Measurements from ENCODE around the gene ARFRP1. TPM values are rescaled to one million over a fixed set of nuclear protein-coding genes. Genes with fewer than 3 reads are reported as not detected.

Gene ARFRP1
- total RNA-seq, 1 experiment from 2014 or later = 42.7 TPM

DNA sequence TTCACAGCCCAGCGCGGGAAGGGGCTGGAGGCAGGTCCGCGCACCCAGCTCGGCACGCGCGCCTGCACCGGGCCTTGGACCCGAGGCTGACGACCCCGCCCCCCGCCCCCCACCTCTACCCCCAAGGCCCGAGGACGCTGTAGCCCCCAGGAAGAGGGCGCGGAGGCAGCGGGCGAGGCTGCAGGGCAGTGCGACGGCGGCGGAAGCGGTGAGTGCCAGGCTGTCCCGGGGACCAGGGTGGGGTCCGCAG lies 29.8 kb upstream of the ARFRP1 start:
- Histone ChIP-seq H2BK20ac (ENCODE audit: low read depth, low read length, poor library complexity, severe bottlenecking) (no peak overlapping the region), H3K56ac (ENCODE audit: insufficient read length, low read depth, low read length) (no peak overlapping the region), H3T11ph (ENCODE audit: low read length) (no peak overlapping the region), H2BK15ac (ENCODE audit: low read depth, low read length) (no peak overlapping the region), H3K18ac (ENCODE audit: insufficient read length, low read depth, low read length) (no peak overlapping the region), H2BK120ac (ENCODE audit: low read depth, low read length, poor library complexity, severe bottlenecking) (no peak overlapping the region), H4K20me1 (ENCODE audit: control insufficient read depth, insufficient read depth, insufficient read length) (no peaks in the 10 kb centered on the region), H4K5ac (ENCODE audit: insufficient read length, low read depth, low read length) (no peak overlapping the region), H3K4me2 (ENCODE audit: insufficient read depth, insufficient read length, low read length) (peak overlapping the region; percentile 37), H2AFZ (ENCODE audit: low read length) (no peak overlapping the region), H3K9ac (ENCODE audit: extremely low read depth, insufficient read length, low read length) (no peak overlapping the region), H3K14ac (ENCODE audit: insufficient read depth, low read length) (no peak overlapping the region), H3K4ac (ENCODE audit: low read depth, low read length) (no peak overlapping the region), H4K91ac (ENCODE audit: insufficient read length, low read depth, low read length) (no peak overlapping the region), H4K8ac (replicated peaks; ENCODE audit: insufficient read length, low read depth, low read length) (no peak overlapping the region), H3K23ac (ENCODE audit: insufficient read length, low read depth, low read length) (no peak overlapping the region), H3K27me3 (ENCODE audit: insufficient read depth, low read length) (no peaks in the 10 kb centered on the region), H3K79me2 (ENCODE audit: insufficient read depth, low read length) (no peaks in the 10 kb centered on the region), H3K4me1 (ENCODE audit: insufficient read depth, low read length) (no peaks in the 10 kb centered on the region), H3K23me2 (ENCODE audit: insufficient read length, low read depth, low read length, poor library complexity, severe bottlenecking) (peaks cover 9% of the 10 kb centered on the region), H2BK12ac (ENCODE audit: insufficient read length, low read depth, low read length) (no peak overlapping the region), H2BK5ac (ENCODE audit: insufficient read length, low read length) (no peak overlapping the region), H2AK5ac (ENCODE audit: insufficient read length, low read length) (no peak overlapping the region), H3K79me1 (ENCODE audit: insufficient read depth, low read depth, low read length, poor library complexity, severe bottlenecking) (no peaks in the 10 kb centered on the region), H3K9me3 (ENCODE audit: control insufficient read depth, low read depth, low read length) (no peaks in the 10 kb centered on the region), H3K27ac (ENCODE audit: insufficient read length, low read depth, low read length) (no peak overlapping the region)
- Mint-ChIP-seq H3K36me3 (ENCODE audit: insufficient read depth in 1 of 3, low read depth in 3 of 3) (peaks cover 9 to 18% (median 10%) of the 10 kb centered on the region in 3 experiments; a peak in 6 of 7 replicates), H3K4me1 (peaks cover 0 to 2% of the 10 kb centered on the region in 2 experiments; a peak in 1 of 4 replicates), H3K9me3 (no peaks in the 10 kb centered on the region), H3K4me3 (no peak overlapping the region), H3K27me3 (ENCODE audit: low read depth) (no peaks in the 10 kb centered on the region; the same call in 1 of the 2 replicates), H3K27ac (no peak overlapping the region)
- TF ChIP-seq, protein P1, sequence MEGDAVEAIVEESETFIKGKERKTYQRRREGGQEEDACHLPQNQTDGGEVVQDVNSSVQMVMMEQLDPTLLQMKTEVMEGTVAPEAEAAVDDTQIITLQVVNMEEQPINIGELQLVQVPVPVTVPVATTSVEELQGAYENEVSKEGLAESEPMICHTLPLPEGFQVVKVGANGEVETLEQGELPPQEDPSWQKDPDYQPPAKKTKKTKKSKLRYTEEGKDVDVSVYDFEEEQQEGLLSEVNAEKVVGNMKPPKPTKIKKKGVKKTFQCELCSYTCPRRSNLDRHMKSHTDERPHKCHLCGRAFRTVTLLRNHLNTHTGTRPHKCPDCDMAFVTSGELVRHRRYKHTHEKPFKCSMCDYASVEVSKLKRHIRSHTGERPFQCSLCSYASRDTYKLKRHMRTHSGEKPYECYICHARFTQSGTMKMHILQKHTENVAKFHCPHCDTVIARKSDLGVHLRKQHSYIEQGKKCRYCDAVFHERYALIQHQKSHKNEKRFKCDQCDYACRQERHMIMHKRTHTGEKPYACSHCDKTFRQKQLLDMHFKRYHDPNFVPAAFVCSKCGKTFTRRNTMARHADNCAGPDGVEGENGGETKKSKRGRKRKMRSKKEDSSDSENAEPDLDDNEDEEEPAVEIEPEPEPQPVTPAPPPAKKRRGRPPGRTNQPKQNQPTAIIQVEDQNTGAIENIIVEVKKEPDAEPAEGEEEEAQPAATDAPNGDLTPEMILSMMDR (conservative IDR thresholded peaks at IDR 0.05) = no peak
- no CpG with 5 or more reads among the region's 26 CpGs for WGBS (ENCODE audit: extremely low coverage, insufficient read length, low lambda C conversion rate)
- no peak for DNase-seq
